WTC11 (cell line): ENCODE results near the gene LGALS8. TPM values are rescaled to one million over a fixed set of nuclear protein-coding genes. Genes with fewer than 3 reads are reported as not detected.

Source experiments
- ATAC-seq: fragments of 200-7000 bp; cut with Tn5 transposase; 2 replicates; pipeline ENCODE4 v1.10.0; 2021; ENCODE audit warnings: mild to moderate bottlenecking, moderate library complexity
- CTCF ChIA-PET: fragments of 300-600 bp; sonication (Branson Sonifier 250); formaldehyde crosslinking; loops from one replicate; lab custom pipeline; 2021; ENCODE audit warnings: antibody characterized with exemption; lab: Charles Lee
- POLR2A ChIA-PET: fragments of 350-600 bp; sonication (Branson Sonifier 250); formaldehyde crosslinking; loops from one replicate; lab custom pipeline; 2021; ENCODE audit warnings: antibody characterized with exemption; lab: Charles Lee
- DNase-seq: peaks from one replicate; pipeline ENCODE4 v3.0.0; 2021; ENCODE audit warnings: low spot score
- H3K27ac Mint-ChIP-seq: 2 replicates; pipeline ENCODE4 v1.8.0; 2021; ENCODE audit warnings: mixed read lengths
- H3K27me3 Mint-ChIP-seq: 2 replicates; pipeline ENCODE4 v1.8.0; 2021; ENCODE audit warnings: low read depth, mild to moderate bottlenecking, moderate library complexity, mixed read lengths
- H3K36me3 Mint-ChIP-seq: 2 replicates; pipeline ENCODE4 v1.8.0; 2021; ENCODE audit warnings: mixed read lengths
- H3K4me1 Mint-ChIP-seq: 2 replicates; pipeline ENCODE4 v1.8.0; 2022; ENCODE audit warnings: mixed read lengths
- H3K4me3 Mint-ChIP-seq: 2 replicates; pipeline ENCODE4 v1.8.0; 2021; ENCODE audit warnings: mild to moderate bottlenecking, moderate library complexity, mixed read lengths
- H3K9me3 Mint-ChIP-seq: 2 replicates; pipeline ENCODE4 v1.8.0; 2021; ENCODE audit warnings: mixed read lengths
- FOXJ3 ChIP-seq: sonication (generic); formaldehyde crosslinking; IDR thresholded peaks from 2 replicates; pipeline ENCODE4 v1.9.0; 2021; ENCODE audit warnings: missing genetic modification reagents, mild to moderate bottlenecking, borderline replicate concordance
- GRHL2 ChIP-seq: fragments of 250-450 bp; sonication (Bioruptor Pico); IDR thresholded peaks from 2 replicates; pipeline ENCODE4 v1.8.0; 2022; ENCODE audit warnings: mild to moderate bottlenecking, moderate library complexity; ENCODE audit not compliant: insufficient replicate concordance, severe bottlenecking
- JAZF1 ChIP-seq: fragments of 250-450 bp; sonication (Bioruptor Pico); IDR thresholded peaks from 2 replicates; pipeline ENCODE4 v1.9.0; 2021; ENCODE audit warnings: moderate library complexity, mild to moderate bottlenecking, inconsistent platforms
- JUN ChIP-seq: sonication (generic); formaldehyde crosslinking; IDR thresholded peaks from 2 replicates; pipeline ENCODE4 v1.8.0; 2023; ENCODE audit warnings: mild to moderate bottlenecking, missing genetic modification reagents
- KAT7 ChIP-seq: sonication (generic); formaldehyde crosslinking; IDR thresholded peaks from 2 replicates; pipeline ENCODE4 v1.8.1; 2023; ENCODE audit warnings: missing genetic modification reagents, mild to moderate bottlenecking, borderline replicate concordance
- NR2C2 ChIP-seq: sonication (generic); formaldehyde crosslinking; IDR thresholded peaks from 2 replicates; pipeline ENCODE4 v1.8.0; 2022; ENCODE audit warnings: mild to moderate bottlenecking, missing genetic modification reagents
- OVOL2 ChIP-seq: fragments of 250-450 bp; sonication (Bioruptor Pico); IDR thresholded peaks from 2 replicates; pipeline ENCODE4 v1.9.0; 2021; ENCODE audit warnings: mild to moderate bottlenecking, borderline replicate concordance
- SMAD3 ChIP-seq: sonication (generic); formaldehyde crosslinking; IDR thresholded peaks from 2 replicates; pipeline ENCODE4 v1.8.0; 2022; ENCODE audit warnings: missing genetic modification reagents, mild to moderate bottlenecking, borderline replicate concordance
- TEAD1 ChIP-seq: sonication (generic); formaldehyde crosslinking; IDR thresholded peaks from 2 replicates; pipeline ENCODE4 v1.8.0; 2022; ENCODE audit warnings: mild to moderate bottlenecking, missing genetic modification reagents
- TEAD4 ChIP-seq: sonication (generic); formaldehyde crosslinking; IDR thresholded peaks from 2 replicates; pipeline ENCODE4 v1.8.0; 2022; ENCODE audit warnings: mild to moderate bottlenecking, missing genetic modification reagents
- ZNF219 ChIP-seq: sonication (generic); formaldehyde crosslinking; IDR thresholded peaks from 2 replicates; pipeline ENCODE4 v1.8.0; 2023; ENCODE audit warnings: missing genetic modification reagents, mild to moderate bottlenecking, borderline replicate concordance
- ZNF396 ChIP-seq: fragments of 250-450 bp; sonication (Bioruptor Pico); IDR thresholded peaks from 2 replicates; pipeline ENCODE4 v1.8.0; 2021; ENCODE audit warnings: mild to moderate bottlenecking, moderate library complexity, borderline replicate concordance
- ZNF423 ChIP-seq: fragments of 250-450 bp; sonication (Bioruptor Pico); IDR thresholded peaks from 2 replicates; pipeline ENCODE4 v2.1.2; 2022; ENCODE audit warnings: mild to moderate bottlenecking, moderate library complexity
- total RNA-seq: library from RNA; stranded (reverse); gene quantifications from 3 replicates; pipeline ENCODE4 v1.2.3, GENCODE V29; 2021
- TF ChIP-seq, protein P1 (sequence below): fragments of 200-600 bp; IDR thresholded peaks from 2 replicates; pipeline ENCODE4 v1.8.0; 2022; ENCODE audit warnings: antibody characterized with exemption
- TF ChIP-seq, protein P2 (sequence below): sonication (generic); formaldehyde crosslinking; IDR thresholded peaks from 2 replicates; pipeline ENCODE4 v1.8.1; 2022; ENCODE audit warnings: mild to moderate bottlenecking, moderate library complexity, missing genetic modification reagents
- TF ChIP-seq, protein P3 (sequence below): fragments of 250-450 bp; sonication (Bioruptor Pico); IDR thresholded peaks from 2 replicates; pipeline ENCODE4 v1.8.0; 2021; ENCODE audit warnings: mild to moderate bottlenecking
- TF ChIP-seq, protein P4 (sequence below): fragments of 250-450 bp; sonication (Bioruptor Pico); IDR thresholded peaks from 2 replicates; pipeline ENCODE4 v1.9.0; 2021; ENCODE audit warnings: mild to moderate bottlenecking
- TF ChIP-seq, protein P5 (sequence below): sonication (generic); formaldehyde crosslinking; IDR thresholded peaks from 2 replicates; pipeline ENCODE4 v1.8.1; 2023; ENCODE audit warnings: mild to moderate bottlenecking, missing genetic modification reagents
- TF ChIP-seq, protein P6 (sequence below): sonication (generic); formaldehyde crosslinking; conservative IDR thresholded peaks from 2 replicates; pipeline ENCODE4 v1.8.1; 2023; ENCODE audit warnings: mild to moderate bottlenecking, low read depth, missing genetic modification reagents, moderate library complexity
- TF ChIP-seq, protein P7 (sequence below): sonication (generic); formaldehyde crosslinking; conservative IDR thresholded peaks from 2 replicates; pipeline ENCODE4 v1.8.1; 2022; ENCODE audit warnings: mild to moderate bottlenecking, missing genetic modification reagents

The LGALS8 gene
- total RNA-seq, 1 experiment from 2014 or later: 8.6 TPM

DNA sequence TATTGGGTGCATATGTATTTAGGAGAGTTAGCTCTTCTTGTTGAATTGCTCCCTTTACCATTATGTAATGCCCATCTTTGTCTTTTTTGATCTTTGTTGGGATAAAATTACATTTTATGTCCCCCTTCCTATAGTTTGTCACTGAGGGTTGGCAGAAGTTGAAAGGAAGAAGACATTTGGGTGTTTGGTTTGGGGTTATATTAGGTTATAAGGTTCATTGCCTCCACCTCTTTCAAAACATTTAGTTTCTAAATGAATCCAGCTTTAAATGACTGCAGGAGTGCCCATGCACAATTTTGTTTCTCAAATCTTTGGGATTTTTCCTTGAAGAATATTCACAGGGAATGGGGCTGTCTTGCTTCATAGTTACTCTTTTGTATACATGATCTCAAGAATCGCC lies 14.6 kb upstream of the LGALS8 start:
- no peak for ATAC-seq
- no peak for DNase-seq
- ChIA-PET POLR2A (no interaction called here), CTCF (interaction anchor here (1.8 kb wide), 1 partner anchor 8 kb away, joined by 3 read pairs; no protein-coding TSS in a partner anchor)
- no peaks in the 10 kb centered on the region for H3K9me3 Mint-ChIP-seq
- H3K4me3 Mint-ChIP-seq: no peak overlapping the region
- H3K27me3 Mint-ChIP-seq: no peaks in the 10 kb centered on the region
- H3K36me3 Mint-ChIP-seq: no peaks in the 10 kb centered on the region
- TF ChIP-seq, protein P1, sequence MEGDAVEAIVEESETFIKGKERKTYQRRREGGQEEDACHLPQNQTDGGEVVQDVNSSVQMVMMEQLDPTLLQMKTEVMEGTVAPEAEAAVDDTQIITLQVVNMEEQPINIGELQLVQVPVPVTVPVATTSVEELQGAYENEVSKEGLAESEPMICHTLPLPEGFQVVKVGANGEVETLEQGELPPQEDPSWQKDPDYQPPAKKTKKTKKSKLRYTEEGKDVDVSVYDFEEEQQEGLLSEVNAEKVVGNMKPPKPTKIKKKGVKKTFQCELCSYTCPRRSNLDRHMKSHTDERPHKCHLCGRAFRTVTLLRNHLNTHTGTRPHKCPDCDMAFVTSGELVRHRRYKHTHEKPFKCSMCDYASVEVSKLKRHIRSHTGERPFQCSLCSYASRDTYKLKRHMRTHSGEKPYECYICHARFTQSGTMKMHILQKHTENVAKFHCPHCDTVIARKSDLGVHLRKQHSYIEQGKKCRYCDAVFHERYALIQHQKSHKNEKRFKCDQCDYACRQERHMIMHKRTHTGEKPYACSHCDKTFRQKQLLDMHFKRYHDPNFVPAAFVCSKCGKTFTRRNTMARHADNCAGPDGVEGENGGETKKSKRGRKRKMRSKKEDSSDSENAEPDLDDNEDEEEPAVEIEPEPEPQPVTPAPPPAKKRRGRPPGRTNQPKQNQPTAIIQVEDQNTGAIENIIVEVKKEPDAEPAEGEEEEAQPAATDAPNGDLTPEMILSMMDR: no peak
- TF ChIP-seq, protein P2, sequence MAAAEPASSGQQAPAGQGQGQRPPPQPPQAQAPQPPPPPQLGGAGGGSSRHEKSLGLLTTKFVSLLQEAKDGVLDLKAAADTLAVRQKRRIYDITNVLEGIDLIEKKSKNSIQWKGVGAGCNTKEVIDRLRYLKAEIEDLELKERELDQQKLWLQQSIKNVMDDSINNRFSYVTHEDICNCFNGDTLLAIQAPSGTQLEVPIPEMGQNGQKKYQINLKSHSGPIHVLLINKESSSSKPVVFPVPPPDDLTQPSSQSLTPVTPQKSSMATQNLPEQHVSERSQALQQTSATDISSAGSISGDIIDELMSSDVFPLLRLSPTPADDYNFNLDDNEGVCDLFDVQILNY (CRISPR knock-in tag): no peak
- no peak for TF ChIP-seq OVOL2
- TF ChIP-seq, protein P3, sequence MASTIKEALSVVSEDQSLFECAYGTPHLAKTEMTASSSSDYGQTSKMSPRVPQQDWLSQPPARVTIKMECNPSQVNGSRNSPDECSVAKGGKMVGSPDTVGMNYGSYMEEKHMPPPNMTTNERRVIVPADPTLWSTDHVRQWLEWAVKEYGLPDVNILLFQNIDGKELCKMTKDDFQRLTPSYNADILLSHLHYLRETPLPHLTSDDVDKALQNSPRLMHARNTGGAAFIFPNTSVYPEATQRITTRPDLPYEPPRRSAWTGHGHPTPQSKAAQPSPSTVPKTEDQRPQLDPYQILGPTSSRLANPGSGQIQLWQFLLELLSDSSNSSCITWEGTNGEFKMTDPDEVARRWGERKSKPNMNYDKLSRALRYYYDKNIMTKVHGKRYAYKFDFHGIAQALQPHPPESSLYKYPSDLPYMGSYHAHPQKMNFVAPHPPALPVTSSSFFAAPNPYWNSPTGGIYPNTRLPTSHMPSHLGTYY: no peak
- TF ChIP-seq NR2C2: no peak
- TF ChIP-seq, protein P4, sequence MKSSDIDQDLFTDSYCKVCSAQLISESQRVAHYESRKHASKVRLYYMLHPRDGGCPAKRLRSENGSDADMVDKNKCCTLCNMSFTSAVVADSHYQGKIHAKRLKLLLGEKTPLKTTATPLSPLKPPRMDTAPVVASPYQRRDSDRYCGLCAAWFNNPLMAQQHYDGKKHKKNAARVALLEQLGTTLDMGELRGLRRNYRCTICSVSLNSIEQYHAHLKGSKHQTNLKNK: no peak
- peaks cover 14% of the 10 kb centered on the region for H3K4me1 Mint-ChIP-seq
- no peak overlapping the region for H3K27ac Mint-ChIP-seq

DNA sequence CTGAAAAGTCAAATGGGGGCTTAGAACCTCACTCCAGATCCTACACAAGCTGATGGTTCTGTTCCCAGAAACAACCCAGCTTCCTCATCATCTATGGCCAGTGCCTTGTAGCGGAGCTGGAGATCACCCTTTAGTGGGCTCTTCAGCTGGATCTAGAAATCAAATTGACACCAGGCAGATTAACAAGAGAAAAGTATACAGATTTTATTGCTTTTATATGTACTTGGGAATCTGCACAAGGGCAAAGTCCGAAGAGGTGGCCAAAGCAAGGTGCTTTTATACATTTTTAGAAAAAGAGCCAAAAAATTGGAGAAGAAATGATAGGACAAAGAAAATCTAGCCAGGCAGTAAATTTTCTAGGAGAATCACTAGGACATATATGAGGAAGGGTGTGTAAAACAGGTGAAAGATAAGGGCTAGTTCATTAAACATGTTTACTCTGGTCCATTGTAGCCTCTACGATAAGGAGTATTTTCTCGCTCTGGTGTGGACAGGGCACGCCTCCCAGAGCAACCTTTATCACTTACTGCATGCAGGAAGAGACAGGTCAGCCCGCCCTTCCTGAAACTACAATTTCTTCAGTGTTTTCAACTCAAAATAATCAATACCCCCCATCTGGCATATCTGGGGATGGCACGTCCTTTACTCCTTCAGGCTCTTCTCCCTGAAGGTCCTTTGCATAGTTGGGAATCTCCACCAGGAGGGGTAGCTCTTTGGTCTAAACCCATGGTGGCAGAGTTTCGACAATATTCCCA lies 14.0 kb upstream of the LGALS8 start:
- ATAC-seq (peak; percentile 79), DNase-seq (no peak)
- peaks cover 9% of the 10 kb centered on the region for H3K4me1 Mint-ChIP-seq
- no peak overlapping the region for H3K4me3 Mint-ChIP-seq
- H3K36me3 Mint-ChIP-seq: no peaks in the 10 kb centered on the region
- POLR2A ChIA-PET: no interaction called here
- no peak overlapping the region for H3K27ac Mint-ChIP-seq
- no peaks in the 10 kb centered on the region for H3K27me3 Mint-ChIP-seq
- H3K9me3 Mint-ChIP-seq: no peaks in the 10 kb centered on the region
- CTCF ChIA-PET: interaction anchor here (0.6 to 1.8 kb wide), 3 partner anchors 9 to 134 kb away, joined by 3 to 6 read pairs (median 5); no protein-coding TSS in a partner anchor
- TF ChIP-seq, protein P5, sequence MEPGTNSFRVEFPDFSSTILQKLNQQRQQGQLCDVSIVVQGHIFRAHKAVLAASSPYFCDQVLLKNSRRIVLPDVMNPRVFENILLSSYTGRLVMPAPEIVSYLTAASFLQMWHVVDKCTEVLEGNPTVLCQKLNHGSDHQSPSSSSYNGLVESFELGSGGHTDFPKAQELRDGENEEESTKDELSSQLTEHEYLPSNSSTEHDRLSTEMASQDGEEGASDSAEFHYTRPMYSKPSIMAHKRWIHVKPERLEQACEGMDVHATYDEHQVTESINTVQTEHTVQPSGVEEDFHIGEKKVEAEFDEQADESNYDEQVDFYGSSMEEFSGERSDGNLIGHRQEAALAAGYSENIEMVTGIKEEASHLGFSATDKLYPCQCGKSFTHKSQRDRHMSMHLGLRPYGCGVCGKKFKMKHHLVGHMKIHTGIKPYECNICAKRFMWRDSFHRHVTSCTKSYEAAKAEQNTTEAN (CRISPR knock-in tag): no peak
- TF ChIP-seq FOXJ3 (CRISPR knock-in tag): no peak
- TF ChIP-seq ZNF396 (CRISPR knock-in tag): no peak
- TF ChIP-seq, protein P6, sequence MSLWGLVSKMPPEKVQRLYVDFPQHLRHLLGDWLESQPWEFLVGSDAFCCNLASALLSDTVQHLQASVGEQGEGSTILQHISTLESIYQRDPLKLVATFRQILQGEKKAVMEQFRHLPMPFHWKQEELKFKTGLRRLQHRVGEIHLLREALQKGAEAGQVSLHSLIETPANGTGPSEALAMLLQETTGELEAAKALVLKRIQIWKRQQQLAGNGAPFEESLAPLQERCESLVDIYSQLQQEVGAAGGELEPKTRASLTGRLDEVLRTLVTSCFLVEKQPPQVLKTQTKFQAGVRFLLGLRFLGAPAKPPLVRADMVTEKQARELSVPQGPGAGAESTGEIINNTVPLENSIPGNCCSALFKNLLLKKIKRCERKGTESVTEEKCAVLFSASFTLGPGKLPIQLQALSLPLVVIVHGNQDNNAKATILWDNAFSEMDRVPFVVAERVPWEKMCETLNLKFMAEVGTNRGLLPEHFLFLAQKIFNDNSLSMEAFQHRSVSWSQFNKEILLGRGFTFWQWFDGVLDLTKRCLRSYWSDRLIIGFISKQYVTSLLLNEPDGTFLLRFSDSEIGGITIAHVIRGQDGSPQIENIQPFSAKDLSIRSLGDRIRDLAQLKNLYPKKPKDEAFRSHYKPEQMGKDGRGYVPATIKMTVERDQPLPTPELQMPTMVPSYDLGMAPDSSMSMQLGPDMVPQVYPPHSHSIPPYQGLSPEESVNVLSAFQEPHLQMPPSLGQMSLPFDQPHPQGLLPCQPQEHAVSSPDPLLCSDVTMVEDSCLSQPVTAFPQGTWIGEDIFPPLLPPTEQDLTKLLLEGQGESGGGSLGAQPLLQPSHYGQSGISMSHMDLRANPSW (CRISPR knock-in tag): no peak
- TF ChIP-seq KAT7: no peak
- TF ChIP-seq GRHL2 (CRISPR knock-in tag): no peak
- no peak for TF ChIP-seq TEAD4 (CRISPR knock-in tag)
- no peak for TF ChIP-seq SMAD3 (CRISPR knock-in tag)
- no peak for TF ChIP-seq ZNF423 (CRISPR knock-in tag)
- TF ChIP-seq, protein P2 (CRISPR knock-in tag): no peak
- TF ChIP-seq JUN: no peak
- no peak for TF ChIP-seq TEAD1 (CRISPR knock-in tag)
- TF ChIP-seq, protein P1: no peak
- TF ChIP-seq, protein P3: no peak
- TF ChIP-seq, protein P7, sequence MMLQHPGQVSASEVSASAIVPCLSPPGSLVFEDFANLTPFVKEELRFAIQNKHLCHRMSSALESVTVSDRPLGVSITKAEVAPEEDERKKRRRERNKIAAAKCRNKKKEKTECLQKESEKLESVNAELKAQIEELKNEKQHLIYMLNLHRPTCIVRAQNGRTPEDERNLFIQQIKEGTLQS (CRISPR knock-in tag): no peak
- TF ChIP-seq ZNF219: no peak
- no peak for TF ChIP-seq JAZF1
